Measurements from ENCODE around the gene ADRB2. TPM values are rescaled to one million over a fixed set of nuclear protein-coding genes. Genes with fewer than 3 reads are reported as not detected.
"Not testable (repeated sequence)": the region's sequence is repeated elsewhere in the genome, so short reads cannot be mapped to it uniquely, and the experiment has no call there.

Gene ADRB2
- total RNA-seq, 6 experiments from 2014 or later: 0.99 to 2.8 (median 1.8) TPM

- Histone ChIP-seq H3K36me3 (no peaks in the 10 kb centered on the region), H3K4me3 (no peak overlapping the region), H3K27me3 (no peaks in the 10 kb centered on the region), H3K9me3 (no peaks in the 10 kb centered on the region), H3K27ac (peak overlapping the region in 2 of 3 donors; percentile 12 to 15), H3K4me1 (peaks cover 0 to 20% (median 8%) of the 10 kb centered on the region in 4 donors)
- TF ChIP-seq CTCF (IDR thresholded peaks at IDR 0.05) (no peak), POLR2A (IDR thresholded peaks at IDR 0.05) (no peak)
- ATAC-seq (peak; percentile 67 to 82 (median 78)), DNase-seq (no peak)
- intact Hi-C loops (cut with DNase I): no loop called here
- whole genome bisulfite sequencing (ENCODE audit: insufficient coverage, low coverage, low lambda C conversion rate, missing lambda C conversion rate): 50% methylated on average over 4 of the region's 4 CpGs
Observed at GRCh38 chr5:148801682-148802276, 24.6 kb upstream of the ADRB2 start.

GRCh38 chr5:148803451-148803850 lies 23.0 kb upstream of the ADRB2 start:
- WGBS (ENCODE audit: insufficient coverage, low coverage, low lambda C conversion rate, missing lambda C conversion rate): 76% methylated on average over 3 of the region's 3 CpGs
- H3K4me1 ChIP-seq: peaks cover 0 to 20% (median 8%) of the 10 kb centered on the region in 4 donors
- DNase-seq; H3K9me3 ChIP-seq; H3K27me3 ChIP-seq; intact Hi-C loops (cut with DNase I); ATAC-seq; H3K36me3 ChIP-seq; H3K4me3 ChIP-seq; H3K27ac ChIP-seq: not testable (repeated sequence)

GRCh38 chr5:148804393-148804792 lies 22.0 kb upstream of the ADRB2 start:
- Histone ChIP-seq H3K4me3 (no peak overlapping the region), H3K36me3 (no peaks in the 10 kb centered on the region), H3K27ac (no peak overlapping the region), H3K9me3 (no peaks in the 10 kb centered on the region), H3K4me1 (peaks cover 0 to 20% (median 8%) of the 10 kb centered on the region in 4 donors), H3K27me3 (no peaks in the 10 kb centered on the region)
- ATAC-seq (no peak), DNase-seq (no peak)
- WGBS (ENCODE audit: insufficient coverage, low coverage, low lambda C conversion rate, missing lambda C conversion rate): 66% methylated on average over 6 of the region's 6 CpGs
- no peak for TF ChIP-seq CTCF (IDR thresholded peaks at IDR 0.05)
- TF ChIP-seq POLR2A (IDR thresholded peaks at IDR 0.05): no peak
- intact Hi-C loops (cut with DNase I): no loop called here

- no peaks in the 10 kb centered on the region for H3K27me3 ChIP-seq
- no peak for DNase-seq
- 48% methylated on average over 7 of the region's 7 CpGs for WGBS (ENCODE audit: insufficient coverage, low coverage, low lambda C conversion rate, missing lambda C conversion rate)
- TF ChIP-seq POLR2A (IDR thresholded peaks at IDR 0.05) (no peak), CTCF (IDR thresholded peaks at IDR 0.05) (no peak)
- peaks cover 0 to 19% (median 8%) of the 10 kb centered on the region in 4 donors for H3K4me1 ChIP-seq
- no peaks in the 10 kb centered on the region for H3K9me3 ChIP-seq
- no peak overlapping the region for H3K4me3 ChIP-seq
- peak; percentile 39 to 44 (median 41) for ATAC-seq
- intact Hi-C loops (cut with DNase I): no loop called here
- H3K27ac ChIP-seq: no peak overlapping the region
- no peaks in the 10 kb centered on the region for H3K36me3 ChIP-seq
Observed at GRCh38 chr5:148805326-148806290, 20.8 kb upstream of the ADRB2 start.

- H3K36me3 ChIP-seq: no peaks in the 10 kb centered on the region
- no peaks in the 10 kb centered on the region for H3K27me3 ChIP-seq
- H3K9me3 ChIP-seq: no peaks in the 10 kb centered on the region
- peak in 1 of 4 donors; percentile 40 for ATAC-seq
- intact Hi-C loops (cut with DNase I): no loop called here
- no peak for DNase-seq
- TF ChIP-seq CTCF (IDR thresholded peaks at IDR 0.05) (no peak), POLR2A (IDR thresholded peaks at IDR 0.05) (no peak)
- no peak overlapping the region for H3K4me3 ChIP-seq
- WGBS (ENCODE audit: insufficient coverage, low coverage, low lambda C conversion rate, missing lambda C conversion rate): 61% methylated on average over 2 of the region's 4 CpGs
- no peak overlapping the region for H3K27ac ChIP-seq
- H3K4me1 ChIP-seq: peaks cover 0 to 10% (median 4%) of the 10 kb centered on the region in 4 donors
Observed at GRCh38 chr5:148806520-148806931, 19.9 kb upstream of the ADRB2 start.

Measured in right lobe of liver (tissue), 6 donors.